ENCODE measurements around the gene C9orf153.

DNA sequence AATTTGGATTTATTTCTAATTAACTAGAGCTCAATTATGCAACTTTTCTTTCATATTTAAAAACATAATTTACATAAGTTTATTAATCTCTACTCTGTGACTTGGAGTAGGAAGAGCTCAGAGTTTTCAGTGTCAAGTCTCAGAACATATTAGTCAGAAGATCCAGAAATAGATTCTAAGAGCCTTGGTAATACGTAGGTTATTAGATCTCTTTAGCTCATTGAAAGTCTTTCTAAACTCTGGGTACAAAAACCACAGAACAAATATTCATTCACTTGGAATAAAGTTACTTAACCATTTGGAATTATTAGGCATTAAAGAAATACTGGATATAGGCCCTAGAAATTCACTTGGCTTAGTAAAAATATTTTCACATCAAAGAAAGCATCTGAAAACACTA, 49.2 kb upstream of the C9orf153 start:
- TF ChIP-seq, protein P1, sequence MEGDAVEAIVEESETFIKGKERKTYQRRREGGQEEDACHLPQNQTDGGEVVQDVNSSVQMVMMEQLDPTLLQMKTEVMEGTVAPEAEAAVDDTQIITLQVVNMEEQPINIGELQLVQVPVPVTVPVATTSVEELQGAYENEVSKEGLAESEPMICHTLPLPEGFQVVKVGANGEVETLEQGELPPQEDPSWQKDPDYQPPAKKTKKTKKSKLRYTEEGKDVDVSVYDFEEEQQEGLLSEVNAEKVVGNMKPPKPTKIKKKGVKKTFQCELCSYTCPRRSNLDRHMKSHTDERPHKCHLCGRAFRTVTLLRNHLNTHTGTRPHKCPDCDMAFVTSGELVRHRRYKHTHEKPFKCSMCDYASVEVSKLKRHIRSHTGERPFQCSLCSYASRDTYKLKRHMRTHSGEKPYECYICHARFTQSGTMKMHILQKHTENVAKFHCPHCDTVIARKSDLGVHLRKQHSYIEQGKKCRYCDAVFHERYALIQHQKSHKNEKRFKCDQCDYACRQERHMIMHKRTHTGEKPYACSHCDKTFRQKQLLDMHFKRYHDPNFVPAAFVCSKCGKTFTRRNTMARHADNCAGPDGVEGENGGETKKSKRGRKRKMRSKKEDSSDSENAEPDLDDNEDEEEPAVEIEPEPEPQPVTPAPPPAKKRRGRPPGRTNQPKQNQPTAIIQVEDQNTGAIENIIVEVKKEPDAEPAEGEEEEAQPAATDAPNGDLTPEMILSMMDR (IDR thresholded peaks at IDR 0.05) = no peak
- no peak for TF ChIP-seq EZH2 (IDR thresholded peaks at IDR 0.05; ENCODE audit: borderline replicate concordance, insufficient read depth, low read depth, low read length, poor library complexity, severe bottlenecking)
